Peyer's patch (tissue), 4 donors: ENCODE measurements around the gene UBE2V1. TPM values are rescaled to one million over a fixed set of nuclear protein-coding genes. Genes with fewer than 3 reads are reported as not detected.

Experiments
- DNase-seq, 3 donors: peaks; one replicate each; pipeline ENCODE4 v3.0.0-alpha.2; 2017 to 2019
- H3K27ac ChIP-seq, 4 donors: fragments of 200-600 bp; sonication (generic); one replicate each; pipeline ENCODE4 v1.5.1; 2016 to 2019
- H3K27me3 ChIP-seq, 2 donors: fragments of 200-600 bp; sonication (generic); one replicate each; pipeline ENCODE4 v1.5.1; 2019
- H3K36me3 ChIP-seq, 3 donors: fragments of 200-600 bp; sonication (generic); one replicate each; pipeline ENCODE4 v1.5.1; 2016 to 2019
- H3K4me1 ChIP-seq, 4 donors: fragments of 200-600 bp; sonication (generic); one replicate each; pipeline ENCODE4 v1.5.1; 2016 to 2019
- H3K4me3 ChIP-seq, 4 donors: fragments of 200-600 bp; sonication (generic); 1 replicate in 3 of 4; 2 replicates in 1 of 4; pipeline ENCODE4 v1.5.1; 2016 to 2019; ENCODE audit warnings: mild to moderate bottlenecking in 1 of 4
- H3K9me3 ChIP-seq, 4 donors: fragments of 200-600 bp; sonication (generic); one replicate each; pipeline ENCODE4 v1.5.1; 2016 to 2019; ENCODE audit warnings: mild to moderate bottlenecking in 1 of 4
- CTCF ChIP-seq, 6 experiments: fragments of 450-650 bp in 4 of 6; fragments of 200-600 bp in 2 of 6; sonication (generic) in 1 of 6; IDR thresholded peaks; one replicate each; pipeline ENCODE4 v1.5.1; 2017 to 2019; ENCODE audit warnings: antibody characterized with exemption in 6 of 6, mild to moderate bottlenecking in 3 of 6, moderate library complexity in 1 of 6
- POLR2A ChIP-seq, 2 donors: fragments of 450-650 bp; IDR thresholded peaks; one replicate each; pipeline ENCODE4 v1.5.1; 2017; ENCODE audit warnings: antibody characterized with exemption in 2 of 2, mild to moderate bottlenecking in 2 of 2, moderate library complexity in 2 of 2
- total RNA-seq, 4 donors: library from RNA; depleted of rRNA; stranded (reverse); fragments of >200 nt; gene quantifications; one replicate each; pipeline ENCODE4 v1.1.0, GENCODE V29; 2016

UBE2V1 gene
- total RNA-seq, 4 donors from 2014 or later, result 94.4 to 111 (median 105) TPM

- H3K4me1 ChIP-seq, result peaks cover 0 to 7% (median 2%) of the 10 kb centered on the region in 4 donors
- no peaks in the 10 kb centered on the region for H3K9me3 ChIP-seq
- no peak for TF ChIP-seq POLR2A (IDR thresholded peaks at IDR 0.05)
- TF ChIP-seq CTCF (IDR thresholded peaks at IDR 0.05), result no peak
- no peaks in the 10 kb centered on the region for H3K27me3 ChIP-seq
- DNase-seq, result no peak
- no peak overlapping the region for H3K4me3 ChIP-seq
- no peaks in the 10 kb centered on the region for H3K36me3 ChIP-seq
- no peak overlapping the region for H3K27ac ChIP-seq
Observed at GRCh38 chr20:50043573-50044352, 69.2 kb downstream of the UBE2V1 start.

GRCh38 chr20:50042370-50043313 lies 70.3 kb downstream of the UBE2V1 start:
- Histone ChIP-seq H3K27me3 (no peaks in the 10 kb centered on the region), H3K4me1 (peaks cover 0 to 3% (median 0%) of the 10 kb centered on the region in 4 donors), H3K36me3 (no peaks in the 10 kb centered on the region), H3K9me3 (no peaks in the 10 kb centered on the region), H3K4me3 (no peak overlapping the region), H3K27ac (no peak overlapping the region)
- no peak for TF ChIP-seq CTCF (IDR thresholded peaks at IDR 0.05)
- no peak for TF ChIP-seq POLR2A (IDR thresholded peaks at IDR 0.05)
- DNase-seq, result no peak

- TF ChIP-seq CTCF (IDR thresholded peaks at IDR 0.05) (no peak), POLR2A (IDR thresholded peaks at IDR 0.05) (no peak)
- no peak overlapping the region for H3K4me3 ChIP-seq
- peak overlapping the region in 2 of 4 donors; percentile 35 to 58 for H3K27ac ChIP-seq
- peak in 2 of 3 donors; percentile 45 to 58 for DNase-seq
- no peaks in the 10 kb centered on the region for H3K36me3 ChIP-seq
- H3K27me3 ChIP-seq, result no peaks in the 10 kb centered on the region
- no peaks in the 10 kb centered on the region for H3K9me3 ChIP-seq
- no peaks in the 10 kb centered on the region for H3K4me1 ChIP-seq
Observed at GRCh38 chr20:50041246-50041873, 71.6 kb downstream of the UBE2V1 start.

- Histone ChIP-seq H3K27ac (peak overlapping the region in 2 of 4 donors; percentile 35 to 58), H3K4me1 (no peaks in the 10 kb centered on the region), H3K27me3 (no peaks in the 10 kb centered on the region), H3K9me3 (no peaks in the 10 kb centered on the region), H3K4me3 (no peak overlapping the region), H3K36me3 (no peaks in the 10 kb centered on the region)
- no peak for TF ChIP-seq POLR2A (IDR thresholded peaks at IDR 0.05)
- TF ChIP-seq CTCF (IDR thresholded peaks at IDR 0.05), result no peak
- no peak for DNase-seq
Observed at GRCh38 chr20:50040432-50041245, 72.3 kb downstream of the UBE2V1 start.
